ENCODE data around the gene SMG7. TPM values are rescaled to one million over a fixed set of nuclear protein-coding genes. Genes with fewer than 3 reads are reported as not detected.

The SMG7 gene
- polyA plus RNA-seq, 1 donor = 87.4 TPM

DNA sequence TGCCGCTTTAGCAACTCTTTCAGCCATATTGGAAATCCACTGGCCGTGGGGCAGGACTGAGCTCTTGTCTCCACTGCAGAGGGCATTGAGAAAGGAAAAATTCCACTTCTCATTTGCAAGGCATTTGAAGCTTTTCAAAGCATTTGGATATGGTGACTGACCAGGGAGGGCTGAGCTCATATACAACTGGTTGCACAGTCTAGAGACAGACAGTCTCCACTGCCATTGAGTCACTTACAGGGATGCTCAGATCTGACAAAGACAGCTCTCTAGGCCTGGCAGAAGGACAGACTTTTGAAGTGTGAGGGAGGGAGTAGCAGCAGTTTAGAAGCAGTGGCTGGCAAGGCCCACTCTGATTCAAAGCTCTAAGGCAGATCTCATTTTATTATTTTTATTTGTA lies 93.7 kb downstream of the SMG7 start:
- DNase-seq = no peak

DNA sequence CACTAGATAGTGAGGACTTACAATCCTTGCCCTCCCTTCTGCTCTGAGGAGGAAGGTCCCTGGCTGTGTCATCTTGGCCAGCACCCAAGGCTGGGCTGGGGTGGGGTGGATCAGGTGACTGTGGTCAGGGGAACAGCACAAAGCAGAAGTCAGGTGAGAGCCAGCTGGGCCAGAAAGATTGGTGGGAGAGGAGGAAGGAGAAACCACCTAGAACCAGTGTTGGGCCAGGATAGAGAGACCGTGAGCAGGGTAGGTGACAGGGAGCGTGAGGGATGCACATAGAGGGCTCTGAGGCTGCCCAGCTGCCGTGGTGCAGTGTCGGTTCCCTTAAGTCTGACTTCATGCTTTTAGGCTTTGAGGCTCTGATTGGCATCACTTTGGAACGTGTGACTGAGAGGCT lies 95.3 kb downstream of the SMG7 start:
- DNase-seq = no peak

DNA sequence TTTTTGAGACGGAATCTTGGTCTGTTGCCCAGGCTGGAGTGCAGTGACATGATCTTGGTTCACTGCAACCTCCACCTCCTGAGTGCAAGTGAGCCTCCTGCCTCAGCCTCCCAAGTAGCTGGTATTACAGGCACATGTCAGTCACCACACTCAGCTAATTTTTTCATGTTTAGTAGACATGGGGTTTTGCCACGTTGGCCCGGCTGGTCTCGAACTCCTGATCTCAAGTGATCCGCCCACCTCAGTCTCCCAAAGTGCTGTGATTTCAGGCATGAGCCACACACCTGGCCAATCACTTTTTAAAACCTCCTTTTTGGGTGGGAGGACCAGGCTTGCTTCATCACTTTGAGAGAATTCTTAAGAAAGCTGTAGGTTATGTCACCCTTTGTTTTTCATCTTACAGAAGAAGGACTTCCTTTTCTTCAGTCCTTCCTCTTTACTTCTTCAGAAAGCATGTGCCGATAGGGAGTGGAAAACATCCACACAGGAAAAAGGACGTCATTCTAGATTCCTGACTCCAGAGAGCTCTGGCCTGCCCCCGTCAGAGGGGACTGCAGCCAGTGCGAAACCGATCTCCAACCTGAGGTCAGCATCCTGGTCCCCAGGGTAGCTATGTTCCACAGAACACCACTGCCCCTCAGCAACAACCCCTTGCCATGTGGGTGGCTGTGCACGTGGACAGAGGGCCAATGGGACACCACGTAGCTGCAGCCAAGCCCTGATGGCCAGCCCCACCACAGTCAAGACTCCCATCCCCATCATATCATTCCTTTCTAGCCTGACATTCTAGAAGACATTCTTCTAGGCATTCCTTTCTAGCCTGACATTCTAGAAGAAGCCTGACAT lies 96.1 kb downstream of the SMG7 start:
- no peak for DNase-seq

DNA sequence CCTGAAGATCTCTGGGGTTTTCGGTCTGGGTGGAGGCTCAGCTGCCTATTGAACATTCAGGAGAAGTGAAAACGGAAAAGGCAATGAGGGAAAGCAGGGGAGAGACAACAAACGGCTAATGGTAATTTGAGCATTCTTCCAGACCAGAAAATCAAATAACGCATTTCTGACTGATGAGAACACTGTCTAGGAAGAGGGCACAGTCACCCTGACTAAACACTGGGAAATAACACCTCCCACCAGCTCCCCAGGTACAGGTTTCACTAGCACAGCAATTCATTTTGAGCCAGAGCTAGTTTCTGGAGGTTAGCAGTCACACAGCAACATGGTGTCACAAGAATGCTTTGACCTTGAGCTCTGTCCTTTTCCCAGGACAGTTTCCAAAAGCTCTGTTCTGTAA lies 96.8 kb downstream of the SMG7 start:
- DNase-seq = no peak

DNA sequence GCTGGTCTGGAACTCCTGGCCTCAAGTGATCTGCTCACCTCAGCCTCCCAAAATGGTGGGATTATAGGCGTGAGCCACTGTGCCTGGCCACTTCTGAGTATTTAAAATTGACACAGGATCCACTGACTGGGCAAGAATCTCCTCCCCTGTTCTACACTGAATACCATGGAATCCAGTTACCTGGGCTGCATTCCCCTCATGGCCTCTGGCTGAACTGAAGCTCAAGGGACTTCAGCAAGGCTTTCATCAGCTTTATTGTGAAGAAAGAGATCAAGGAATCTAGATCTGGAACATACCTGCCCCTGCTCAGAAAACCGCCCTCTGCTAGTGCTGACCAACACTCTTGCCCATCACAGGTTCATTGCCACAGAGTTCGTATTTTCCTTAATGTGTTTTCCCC lies 97.5 kb downstream of the SMG7 start:
- no peak for DNase-seq

DNA sequence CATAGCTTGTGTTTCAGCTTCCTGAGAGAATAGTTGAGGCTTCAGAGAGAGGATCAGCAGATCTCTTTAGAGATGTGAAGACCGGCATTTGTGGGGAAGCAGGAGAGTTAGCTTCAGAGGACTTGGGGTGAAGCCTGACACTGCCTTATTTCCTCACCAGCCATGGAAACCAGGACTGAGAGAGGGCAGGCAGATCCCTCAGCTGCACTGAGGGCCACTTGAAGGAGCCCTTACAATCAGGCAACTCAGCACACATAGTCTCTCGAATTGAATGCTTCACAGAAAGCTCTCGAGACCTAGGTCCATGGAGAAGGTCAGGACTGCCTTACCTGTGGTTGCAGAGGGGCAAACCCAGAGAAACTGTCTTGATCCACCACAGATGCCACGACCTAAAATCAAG lies 98.2 kb downstream of the SMG7 start:
- no peak for DNase-seq

DNA sequence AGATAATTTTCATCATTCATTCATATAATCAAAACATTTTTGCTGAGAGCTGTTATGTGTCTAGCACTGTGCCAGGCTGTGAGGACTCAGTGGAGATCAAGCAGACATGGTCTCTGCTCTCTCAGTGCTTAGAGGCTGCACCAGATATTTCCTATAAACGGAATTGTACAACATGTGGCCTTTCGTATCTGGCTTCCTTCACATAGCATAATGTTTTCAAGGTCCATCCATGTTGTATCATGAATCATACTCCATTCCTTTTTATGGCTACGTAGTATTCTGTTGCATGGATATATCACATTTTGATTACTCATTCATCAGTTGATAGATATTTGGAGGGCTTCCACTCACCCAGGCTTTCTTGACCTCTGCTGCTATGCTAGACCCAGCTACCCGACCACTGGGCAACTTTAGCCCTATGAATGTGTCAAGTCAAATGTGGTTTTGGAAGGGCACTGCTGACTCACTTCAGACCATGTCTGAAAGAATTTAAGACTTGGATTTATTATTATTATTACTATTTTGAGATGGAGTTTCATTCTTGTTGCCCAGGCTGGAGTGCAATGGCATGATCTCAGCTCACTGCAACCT lies 99.5 kb downstream of the SMG7 start:
- DNase-seq = no peak

DNA sequence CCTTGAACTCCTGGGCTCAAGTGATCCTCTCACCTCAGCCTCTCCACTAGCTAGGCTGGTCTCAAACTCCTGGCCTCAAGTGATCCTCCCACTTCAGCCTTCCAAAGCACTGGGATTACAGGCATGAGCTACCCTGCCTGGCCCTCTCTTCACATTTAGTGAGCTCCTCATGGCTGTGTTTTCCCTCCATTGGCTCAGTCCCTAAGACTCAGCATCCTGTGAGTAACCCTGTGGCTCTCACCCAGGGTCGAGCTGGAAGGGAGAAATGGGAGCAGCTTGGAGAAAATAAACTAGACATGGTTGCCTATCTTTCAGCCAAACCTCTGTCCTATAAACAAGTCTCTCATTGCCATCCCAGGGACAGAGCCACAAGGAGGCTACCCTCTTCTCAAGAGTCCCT lies 100.4 kb downstream of the SMG7 start:
- no peak for DNase-seq

DNA sequence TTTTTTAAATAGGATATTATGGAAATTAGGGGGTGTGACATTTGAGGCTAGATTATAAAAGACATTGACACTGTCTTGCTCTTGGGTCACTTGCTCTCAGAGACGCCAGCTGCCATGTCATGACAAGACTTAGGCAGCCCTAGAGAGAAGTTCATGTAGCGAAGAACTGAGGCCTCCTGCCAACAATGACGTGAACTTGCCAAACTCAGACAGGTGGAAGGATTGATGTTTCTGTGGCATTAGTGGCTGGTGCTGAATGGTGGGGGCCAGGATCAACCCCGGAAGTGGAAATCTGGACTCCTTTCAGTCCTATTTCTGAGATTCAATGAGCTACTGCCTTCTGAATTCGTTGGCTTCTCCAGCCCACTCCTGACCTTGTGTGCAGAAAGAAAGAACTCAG lies 103.3 kb downstream of the SMG7 start:
- DNase-seq = no peak

DNA sequence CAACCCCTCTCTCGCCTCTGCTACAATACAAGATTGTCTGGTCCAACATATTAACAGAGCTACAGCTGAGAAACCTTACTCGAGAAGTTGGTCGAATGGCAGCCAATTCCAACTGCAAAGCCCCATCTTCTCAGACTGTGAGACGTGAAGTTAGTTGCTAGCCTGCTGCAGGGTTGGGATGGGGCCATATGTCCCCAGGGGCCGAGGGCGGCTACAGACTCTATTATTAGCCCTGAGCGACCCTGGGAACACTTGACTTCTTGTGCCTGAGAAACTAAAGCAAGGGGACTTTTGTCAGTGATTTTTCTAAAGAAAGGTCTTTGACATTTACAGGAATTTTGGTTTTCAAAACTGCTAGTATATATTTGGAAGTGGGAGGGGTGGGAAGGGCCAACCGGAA lies 104.2 kb downstream of the SMG7 start:
- DNase-seq = no peak

DNA sequence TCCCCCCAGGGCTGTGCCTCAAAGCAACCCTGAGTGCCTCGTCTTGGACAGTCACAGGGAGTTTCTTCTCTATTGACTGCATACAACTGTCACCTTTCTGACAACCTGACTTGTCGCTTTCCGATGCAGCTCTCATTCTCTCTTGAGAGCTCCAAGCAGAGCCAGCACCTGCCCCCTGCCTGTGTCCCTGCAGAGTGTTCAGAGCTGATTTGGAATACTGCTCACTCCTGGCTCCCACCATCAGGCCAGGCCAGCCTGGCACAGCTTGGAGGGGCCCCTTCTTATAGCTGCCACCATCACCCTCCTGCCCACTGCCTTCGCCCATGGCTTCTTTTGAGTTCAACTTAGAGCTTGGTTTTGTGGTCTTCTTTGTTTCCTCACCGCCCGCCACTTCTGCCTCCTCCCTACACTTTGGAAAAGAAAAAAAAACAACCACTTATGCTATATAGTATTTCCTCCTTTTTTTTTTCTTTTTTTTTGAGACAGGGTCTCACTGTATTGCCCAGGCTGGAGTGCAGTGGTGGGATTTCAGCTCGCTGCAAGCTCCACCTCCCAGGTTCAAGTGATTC lies 105.7 kb downstream of the SMG7 start:
- DNase-seq = no peak

DNA sequence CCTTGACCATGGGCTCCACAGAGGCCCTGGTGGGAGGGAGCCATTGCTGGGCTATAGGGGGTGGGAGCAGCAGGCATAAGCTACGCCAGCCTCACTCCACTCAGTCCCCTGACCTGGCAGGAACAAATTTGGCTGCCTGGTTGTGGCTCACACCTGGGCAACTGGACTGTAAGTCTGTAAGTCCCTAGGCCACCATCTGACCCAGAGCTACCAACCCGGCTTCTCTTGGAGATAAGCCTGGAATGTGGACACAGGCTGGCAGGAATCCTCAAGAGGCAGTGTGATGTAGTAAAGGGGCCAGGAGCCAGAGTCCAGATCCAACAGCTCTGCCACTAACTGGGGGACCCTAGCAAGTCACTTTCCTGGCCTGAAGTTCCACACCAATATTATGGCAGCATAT lies 106.6 kb downstream of the SMG7 start:
- DNase-seq = no peak

DNA sequence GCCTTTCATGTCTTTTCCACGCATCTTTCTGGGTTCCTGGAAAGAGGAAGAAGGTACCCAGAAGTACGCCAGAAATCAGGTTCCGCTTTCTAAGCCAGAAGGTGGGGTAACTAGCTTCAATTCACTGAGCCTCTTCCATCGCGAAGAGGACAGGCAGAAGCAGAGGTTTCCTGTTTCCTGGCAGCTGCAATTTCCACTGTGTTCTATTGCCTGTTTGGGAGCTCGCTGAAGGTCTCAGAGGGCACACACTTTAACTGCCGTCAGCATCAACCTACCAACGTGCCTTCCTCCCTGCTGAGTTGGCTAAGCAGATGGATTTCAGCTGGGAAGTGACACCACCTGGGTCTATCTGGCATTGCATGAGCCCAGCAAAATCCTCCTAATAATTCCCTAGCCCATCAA lies 108.0 kb downstream of the SMG7 start:
- peak; percentile 45 for DNase-seq

DNA sequence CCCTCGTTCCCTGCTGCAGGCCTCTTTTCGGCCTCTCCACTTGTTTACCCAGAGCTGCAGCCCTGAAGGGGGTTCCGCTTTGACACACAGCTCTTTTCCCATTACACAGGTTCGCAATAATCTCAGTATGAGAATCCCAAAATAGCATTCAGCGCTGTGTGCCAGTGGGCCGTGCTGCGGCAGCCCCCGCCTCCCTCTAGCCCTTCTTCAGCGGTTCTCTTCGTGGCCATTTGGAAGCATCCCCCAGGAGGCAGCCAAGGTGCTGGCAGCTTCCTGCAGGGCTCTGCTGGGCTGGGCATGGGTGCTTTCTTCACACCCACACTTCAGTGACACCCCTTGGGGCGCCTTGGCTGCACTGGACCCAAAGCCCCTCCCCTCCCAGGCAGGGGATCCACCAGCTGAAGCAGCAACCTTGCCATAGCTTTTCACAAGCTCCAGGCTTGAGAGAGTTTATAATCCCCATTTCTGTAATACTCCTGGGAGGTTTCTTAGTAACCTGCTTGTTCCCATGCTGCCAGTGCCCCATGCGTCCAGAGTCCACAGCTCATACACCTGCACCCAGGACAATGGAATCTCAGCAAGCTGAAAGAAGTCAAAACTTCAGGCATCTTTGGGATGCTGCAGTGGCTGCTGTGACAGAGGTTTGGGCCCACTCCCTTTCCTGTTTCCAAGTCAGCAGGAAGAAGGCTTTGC lies 109.9 kb downstream of the SMG7 start:
- no peak for DNase-seq

DNA sequence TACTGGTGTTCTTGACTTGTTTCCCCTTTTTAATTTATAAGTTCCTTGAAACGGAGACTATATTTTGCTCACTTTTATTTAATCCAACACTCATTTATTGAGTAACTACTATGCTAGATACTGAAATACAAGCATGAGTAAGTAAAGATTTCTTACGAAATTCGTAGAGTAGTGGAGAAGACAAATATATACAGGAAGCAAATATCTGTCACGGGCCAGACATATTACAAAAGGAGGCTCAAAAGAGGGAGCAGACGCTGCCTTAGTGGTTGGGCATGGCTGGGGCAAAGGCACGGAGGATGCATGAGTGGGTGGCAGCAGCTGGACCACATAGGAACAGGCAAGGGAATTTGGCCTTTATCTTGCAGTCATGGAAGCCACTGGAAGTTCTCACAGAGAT lies 111.2 kb downstream of the SMG7 start:
- no peak for DNase-seq

DNA sequence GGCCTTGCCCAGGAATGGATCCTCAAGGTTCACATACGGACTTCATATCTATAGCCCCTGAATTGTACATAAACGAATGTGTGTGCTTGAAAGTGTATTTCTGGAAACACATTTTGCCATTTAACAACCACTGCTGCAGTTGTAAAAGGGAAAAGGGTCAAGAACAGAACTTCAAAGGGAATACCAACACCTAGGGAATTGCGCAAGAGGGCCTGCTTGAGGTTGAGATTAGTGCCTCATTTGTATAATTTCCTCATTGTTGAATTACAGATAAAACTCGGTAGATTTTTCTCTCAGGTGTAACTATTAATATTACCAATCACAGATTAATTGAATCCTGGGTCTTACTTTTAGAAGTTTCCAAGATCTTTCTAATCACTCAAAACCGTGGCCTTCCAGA lies 111.8 kb downstream of the SMG7 start:
- DNase-seq = no peak

DNA sequence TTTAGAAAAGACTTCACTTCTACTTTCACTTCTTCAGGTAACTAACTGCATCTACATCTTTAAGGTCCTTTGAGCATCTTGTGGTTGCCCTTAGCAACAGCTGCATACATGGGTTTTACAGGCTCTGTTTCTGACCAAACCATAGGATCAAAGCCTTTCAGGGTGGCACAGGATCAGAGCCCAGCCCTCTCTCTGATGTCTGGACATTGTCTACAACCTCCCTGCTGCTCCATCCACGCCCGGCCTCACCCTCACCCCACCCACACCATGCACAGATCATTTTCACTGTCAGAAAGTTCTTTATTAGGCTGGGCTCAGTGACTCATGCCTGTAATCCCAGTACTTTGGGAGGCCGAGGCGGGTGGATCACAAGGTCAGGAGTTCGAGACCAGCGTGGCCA lies 112.7 kb downstream of the SMG7 start:
- no peak for DNase-seq

DNA sequence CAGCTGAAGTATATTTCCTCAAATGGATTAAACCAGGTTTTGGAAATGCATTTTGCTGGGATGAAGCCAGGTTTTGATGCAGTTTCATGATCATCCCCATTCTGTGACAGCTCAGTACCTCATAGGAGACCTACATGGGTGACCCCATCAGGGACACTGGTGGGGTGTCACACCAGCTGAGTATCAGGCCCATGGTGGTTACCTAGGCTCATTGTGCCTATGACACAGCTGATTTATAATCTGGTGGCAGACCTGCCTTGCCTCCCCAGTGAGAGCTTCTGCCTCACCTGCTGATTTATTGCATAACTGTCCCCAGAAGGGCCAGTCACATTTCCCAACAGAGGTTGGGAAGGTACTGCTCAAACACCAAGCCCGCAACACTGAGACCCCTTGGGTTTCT lies 114.2 kb downstream of the SMG7 start:
- DNase-seq = no peak

DNA sequence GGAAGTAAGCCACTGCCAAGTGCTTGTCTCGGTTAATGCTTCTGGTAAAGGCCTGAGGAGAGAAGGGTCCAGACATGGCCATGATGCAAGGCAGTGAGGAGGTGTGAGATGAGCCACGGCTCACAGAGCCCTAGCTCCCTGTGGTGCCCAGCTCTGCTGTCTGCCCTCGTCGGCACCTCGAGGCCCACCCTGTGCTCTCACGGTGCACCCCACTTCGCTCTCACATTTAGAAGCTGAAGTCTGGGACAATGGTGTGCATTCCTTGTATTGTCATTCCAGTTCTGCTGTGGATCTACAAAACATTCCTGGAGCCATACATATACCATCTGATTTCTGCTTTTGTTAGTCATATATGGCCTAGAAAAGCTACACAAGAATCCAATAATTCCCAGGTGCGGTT lies 114.6 kb downstream of the SMG7 start:
- DNase-seq = no peak

DNA sequence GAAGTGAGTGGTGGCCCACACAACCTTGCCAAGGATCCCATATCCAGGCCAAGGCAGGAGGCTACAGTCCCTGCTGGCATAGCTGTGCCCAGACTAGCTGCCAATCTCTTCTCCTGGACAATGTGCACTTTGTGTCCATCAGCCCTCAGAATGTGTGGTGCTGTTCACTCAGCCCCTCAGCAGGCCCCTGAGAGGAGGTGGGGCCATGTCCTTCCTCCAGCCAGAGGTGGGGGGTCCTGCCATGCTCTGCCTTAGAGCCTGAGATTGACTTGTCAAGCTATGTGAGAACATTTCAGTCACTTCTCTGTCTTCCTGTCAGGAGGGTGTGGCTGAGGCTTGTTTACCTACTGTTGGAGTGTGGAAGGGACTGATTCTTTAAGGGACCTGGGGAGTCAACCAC lies 116.5 kb downstream of the SMG7 start:
- no peak for DNase-seq

DNA sequence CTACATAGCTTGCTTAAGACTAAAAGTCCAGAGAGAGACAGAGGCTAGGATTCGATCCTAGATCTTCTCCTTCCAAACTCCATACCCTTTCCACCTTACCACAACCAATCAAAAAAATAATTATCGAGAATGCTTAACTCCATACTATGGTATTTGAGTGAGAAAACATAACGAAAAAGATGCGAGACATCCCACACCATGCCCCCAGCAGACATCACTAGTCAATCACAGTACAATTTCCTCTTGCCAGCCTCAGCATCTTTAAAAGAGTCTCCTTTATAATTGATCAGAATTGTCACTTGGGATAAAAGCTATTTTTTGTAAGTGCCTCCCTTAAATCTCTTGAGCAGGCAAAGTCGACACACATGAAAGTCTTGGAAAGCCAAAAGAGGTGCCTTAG lies 117.1 kb downstream of the SMG7 start:
- DNase-seq = no peak

DNA sequence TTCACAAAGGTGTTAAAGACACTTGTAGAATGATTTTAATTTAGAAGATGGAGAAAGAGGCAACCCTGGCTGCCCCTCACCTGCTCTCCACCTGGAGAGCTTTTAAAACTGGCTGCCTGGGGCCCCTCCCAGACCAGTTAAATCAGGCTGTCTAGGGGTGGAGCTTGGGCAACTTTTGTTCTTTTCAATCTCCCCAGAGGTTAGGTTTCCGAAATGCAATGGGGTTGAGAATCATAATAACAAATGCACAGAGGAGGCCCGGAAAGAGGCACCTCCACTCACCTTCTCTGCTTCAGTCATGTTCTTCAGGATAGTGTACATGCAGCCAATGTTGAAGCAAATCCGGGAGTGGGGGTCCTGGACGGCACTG lies 117.6 kb downstream of the SMG7 start:
- DNase-seq = no peak

Data from left kidney (tissue), 2 donors.